PFSK-1 (cell line): Measurements from ENCODE around the gene IGFBPL1.

Experiments
- FOXP2 ChIP-seq: optimal IDR thresholded peaks from 2 replicates; pipeline ENCODE3; 2011; ENCODE audit warnings: borderline replicate concordance, control low read depth, inconsistent platforms; ENCODE audit not compliant: insufficient read depth; ENCODE audit errors: extremely low read length, extremely low read depth
- POLR2AphosphoS5 ChIP-seq: IDR thresholded peaks from 2 replicates; pipeline ENCODE4 v1.6.1; 2012; ENCODE audit warnings: low read depth, mild to moderate bottlenecking, control low read depth, low read length, moderate library complexity
- REST ChIP-seq, 2 experiments: IDR thresholded peaks; 2 replicates each; pipeline versions ENCODE4 v1.6.1 to v1.8.0; 2011 to 2012; ENCODE audit warnings: low read depth in 2 of 2, low read length in 2 of 2, control low read depth in 1 of 2, inconsistent platforms in 1 of 2, mild to moderate bottlenecking in 1 of 2, moderate library complexity in 1 of 2; ENCODE audit not compliant: insufficient read depth in 1 of 2
- SIN3A ChIP-seq: IDR thresholded peaks from 2 replicates; pipeline ENCODE4 v1.6.1; 2012; ENCODE audit warnings: mild to moderate bottlenecking, low read length, moderate library complexity, borderline replicate concordance; ENCODE audit not compliant: insufficient read depth
- TAF1 ChIP-seq: IDR thresholded peaks from 2 replicates; pipeline ENCODE4 v1.6.1; 2012; ENCODE audit warnings: low read length, control low read depth, borderline replicate concordance; ENCODE audit not compliant: insufficient read depth

GRCh38 chr9:38396371-38396671 is 27.9 kb downstream of the IGFBPL1 start:
- TF ChIP-seq POLR2AphosphoS5 (no peak), SIN3A (no peak), TAF1 (no peak), REST (IDR thresholded peaks at IDR 0.05; ENCODE audit: insufficient read depth in 1 of 2, low read depth in 2 of 2, low read length in 2 of 2) (no peak), FOXP2 (no peak)
